ENCODE measurements around the gene BRIP1. TPM values are rescaled to one million over a fixed set of nuclear protein-coding genes. Genes with fewer than 3 reads are reported as not detected.

BRIP1 gene
- total RNA-seq, 3 donors from 2014 or later (not counting 1 experiment from before 2014, with no cell fraction given) = 2.7 to 3.7 (median 2.9) TPM

DNA sequence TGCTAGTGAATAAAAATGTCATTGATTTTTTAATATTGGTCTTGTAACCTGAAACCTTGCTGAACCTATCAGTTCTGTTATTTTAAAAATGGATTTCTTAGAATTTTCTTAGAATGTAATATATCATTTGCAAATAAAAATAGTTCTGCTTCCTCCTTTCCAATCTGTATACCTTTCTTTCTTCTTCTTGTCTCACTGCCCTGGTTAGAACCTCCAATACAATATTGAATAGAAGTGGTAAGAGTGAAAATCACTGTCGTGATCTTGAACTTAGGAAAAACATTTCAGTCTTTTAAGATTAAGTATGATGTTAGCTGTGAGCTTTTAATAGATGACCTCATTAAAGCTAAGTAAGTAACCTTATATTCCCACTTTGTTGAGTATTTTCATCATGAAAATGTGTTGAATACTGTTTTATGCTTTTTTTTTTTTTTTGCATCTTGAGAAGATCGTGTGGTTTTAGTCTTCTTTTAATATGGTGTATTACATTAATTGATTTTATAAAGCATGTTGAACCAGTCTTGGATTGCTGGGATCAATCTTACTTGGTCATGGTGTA is 167.5 kb downstream of the BRIP1 start:
- WGBS (ENCODE audit: insufficient coverage) = 100% methylated on average over 1 of the region's 2 CpGs
- no peak for ATAC-seq
- H3K27me3 ChIP-seq (ENCODE audit: control insufficient read depth, insufficient read depth, low read length) = no peaks in the 10 kb centered on the region
- H3K4me1 Mint-ChIP-seq = no peaks in the 10 kb centered on the region
- DNase-seq = no peak
- intact Hi-C loops (cut with micrococcal nuclease) = no loop called here
- TF ChIP-seq, protein P1, sequence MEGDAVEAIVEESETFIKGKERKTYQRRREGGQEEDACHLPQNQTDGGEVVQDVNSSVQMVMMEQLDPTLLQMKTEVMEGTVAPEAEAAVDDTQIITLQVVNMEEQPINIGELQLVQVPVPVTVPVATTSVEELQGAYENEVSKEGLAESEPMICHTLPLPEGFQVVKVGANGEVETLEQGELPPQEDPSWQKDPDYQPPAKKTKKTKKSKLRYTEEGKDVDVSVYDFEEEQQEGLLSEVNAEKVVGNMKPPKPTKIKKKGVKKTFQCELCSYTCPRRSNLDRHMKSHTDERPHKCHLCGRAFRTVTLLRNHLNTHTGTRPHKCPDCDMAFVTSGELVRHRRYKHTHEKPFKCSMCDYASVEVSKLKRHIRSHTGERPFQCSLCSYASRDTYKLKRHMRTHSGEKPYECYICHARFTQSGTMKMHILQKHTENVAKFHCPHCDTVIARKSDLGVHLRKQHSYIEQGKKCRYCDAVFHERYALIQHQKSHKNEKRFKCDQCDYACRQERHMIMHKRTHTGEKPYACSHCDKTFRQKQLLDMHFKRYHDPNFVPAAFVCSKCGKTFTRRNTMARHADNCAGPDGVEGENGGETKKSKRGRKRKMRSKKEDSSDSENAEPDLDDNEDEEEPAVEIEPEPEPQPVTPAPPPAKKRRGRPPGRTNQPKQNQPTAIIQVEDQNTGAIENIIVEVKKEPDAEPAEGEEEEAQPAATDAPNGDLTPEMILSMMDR (IDR thresholded peaks at IDR 0.05) = no peak
- no peak overlapping the region for H3K27ac Mint-ChIP-seq
- peaks cover 10 to 12% of the 10 kb centered on the region in 2 donors for H3K9me3 Mint-ChIP-seq
- no peak overlapping the region for H3K4me3 ChIP-seq (ENCODE audit: low read length)
- no peak overlapping the region for H3K4me3 Mint-ChIP-seq
- peaks cover 5% of the 10 kb centered on the region for H3K9me3 ChIP-seq (ENCODE audit: control insufficient read depth, insufficient read depth, low read length)
- H3K36me3 ChIP-seq (ENCODE audit: control insufficient read depth, insufficient read depth, low read length) = no peaks in the 10 kb centered on the region
- H3K27me3 Mint-ChIP-seq (ENCODE audit: low read depth in 2 of 2) = no peaks in the 10 kb centered on the region
- H3K27ac ChIP-seq (ENCODE audit: low read length) = no peak overlapping the region
- H3K36me3 Mint-ChIP-seq = peaks cover 20% of the 10 kb centered on the region
- no peaks in the 10 kb centered on the region for H3K4me1 ChIP-seq (ENCODE audit: control insufficient read depth, insufficient read depth, low read length)

DNA sequence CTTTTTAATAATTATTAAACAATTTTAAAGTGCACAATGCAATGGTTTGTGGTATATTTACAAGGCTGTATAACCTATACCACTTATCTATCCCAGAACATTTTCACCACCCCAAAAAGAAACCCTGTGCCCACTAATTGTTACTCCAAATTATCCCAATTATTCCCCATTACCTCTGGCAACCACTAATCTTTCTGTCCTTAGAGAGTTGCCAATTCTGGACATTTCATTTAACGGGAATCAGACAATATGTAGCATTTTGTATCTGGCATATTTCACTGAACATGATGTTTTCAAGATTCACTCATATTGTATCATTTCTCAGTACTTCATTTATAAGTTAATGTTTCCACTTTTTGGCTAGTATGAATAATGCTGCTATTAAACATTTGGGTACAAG is 169.2 kb downstream of the BRIP1 start:
- Mint-ChIP-seq H3K4me1 (no peaks in the 10 kb centered on the region), H3K4me3 (no peak overlapping the region), H3K9me3 (peaks cover under 1 to 2% of the 10 kb centered on the region in 2 donors), H3K27ac (no peak overlapping the region), H3K27me3 (ENCODE audit: low read depth in 2 of 2) (no peaks in the 10 kb centered on the region), H3K36me3 (peaks cover 3% of the 10 kb centered on the region)
- Histone ChIP-seq H3K9me3 (ENCODE audit: control insufficient read depth, insufficient read depth, low read length) (no peaks in the 10 kb centered on the region), H3K36me3 (ENCODE audit: control insufficient read depth, insufficient read depth, low read length) (no peaks in the 10 kb centered on the region), H3K4me1 (ENCODE audit: control insufficient read depth, insufficient read depth, low read length) (no peaks in the 10 kb centered on the region), H3K27me3 (ENCODE audit: control insufficient read depth, insufficient read depth, low read length) (no peaks in the 10 kb centered on the region), H3K27ac (ENCODE audit: low read length) (no peak overlapping the region), H3K4me3 (ENCODE audit: low read length) (no peak overlapping the region)
- no CpG with 5 or more reads among the region's 1 CpG for WGBS (ENCODE audit: insufficient coverage)
- TF ChIP-seq, protein P1 (IDR thresholded peaks at IDR 0.05) = no peak
- DNase-seq (no peak), ATAC-seq (no peak)
- intact Hi-C loops (cut with micrococcal nuclease) = no loop called here

DNA sequence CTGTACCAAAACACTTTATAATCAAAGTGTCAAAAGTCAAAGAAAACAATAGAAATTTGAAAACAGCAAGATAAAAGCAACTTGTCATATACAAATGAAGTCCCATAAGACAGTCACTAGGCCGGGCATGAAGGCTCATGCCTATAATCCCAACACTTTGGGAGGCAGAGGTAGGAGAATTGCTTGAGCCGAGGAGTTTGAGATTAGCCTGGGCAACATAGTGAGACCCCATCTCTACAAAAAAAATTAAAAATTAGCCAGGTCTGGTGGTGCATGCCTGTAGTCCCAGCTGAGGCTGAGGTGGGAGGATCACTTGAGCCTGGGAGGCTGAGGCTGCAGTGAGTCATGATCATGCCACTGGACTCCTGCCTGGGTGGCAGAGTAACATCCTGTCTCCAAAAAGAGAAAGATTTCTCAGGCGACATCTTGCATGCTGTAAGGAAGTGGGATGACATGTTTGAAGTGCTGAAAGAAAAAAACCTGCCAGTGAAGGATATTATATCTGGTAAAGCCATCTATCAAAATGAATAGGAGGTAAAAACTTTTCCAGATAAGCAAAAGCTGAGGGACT is 173.6 kb downstream of the BRIP1 start:
- TF ChIP-seq, protein P1 (IDR thresholded peaks at IDR 0.05) = no peak
- WGBS (ENCODE audit: insufficient coverage) = 96% methylated on average over 3 of the region's 3 CpGs
- Mint-ChIP-seq H3K4me1 (no peaks in the 10 kb centered on the region), H3K36me3 (no peaks in the 10 kb centered on the region), H3K27ac (no peak overlapping the region), H3K27me3 (ENCODE audit: low read depth in 2 of 2) (no peaks in the 10 kb centered on the region), H3K9me3 (no peaks in the 10 kb centered on the region), H3K4me3 (no peak overlapping the region)
- no peaks in the 10 kb centered on the region for H3K36me3 ChIP-seq (ENCODE audit: control insufficient read depth, insufficient read depth, low read length)
- H3K4me1 ChIP-seq (ENCODE audit: control insufficient read depth, insufficient read depth, low read length) = no peaks in the 10 kb centered on the region
- no peak overlapping the region for H3K4me3 ChIP-seq (ENCODE audit: low read length)
- no peak overlapping the region for H3K27ac ChIP-seq (ENCODE audit: low read length)
- ATAC-seq = no peak
- no peaks in the 10 kb centered on the region for H3K27me3 ChIP-seq (ENCODE audit: control insufficient read depth, insufficient read depth, low read length)
- H3K9me3 ChIP-seq (ENCODE audit: control insufficient read depth, insufficient read depth, low read length) = no peaks in the 10 kb centered on the region
- DNase-seq = no peak
- intact Hi-C loops (cut with micrococcal nuclease) = no loop called here

DNA sequence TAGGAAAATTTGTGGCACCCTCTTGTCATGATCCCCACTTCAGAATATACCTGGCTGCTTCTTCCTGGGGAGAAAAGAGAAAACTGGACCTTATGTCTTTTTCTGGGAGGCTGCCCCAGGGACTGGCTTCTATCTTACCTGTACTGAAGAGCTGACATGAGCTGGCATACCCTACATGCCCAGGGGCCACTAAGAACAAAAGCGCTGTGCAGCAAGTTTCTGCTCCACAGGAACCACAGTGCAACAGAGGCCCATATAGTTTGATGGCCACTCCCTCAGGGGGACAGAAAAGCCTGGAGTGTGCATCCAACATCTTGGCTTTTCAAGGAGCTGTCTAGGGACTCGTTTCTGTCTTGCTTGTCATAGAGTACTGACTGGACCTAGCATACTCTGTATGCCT is 175.6 kb downstream of the BRIP1 start:
- no peaks in the 10 kb centered on the region for H3K9me3 ChIP-seq (ENCODE audit: control insufficient read depth, insufficient read depth, low read length)
- TF ChIP-seq, protein P1 (IDR thresholded peaks at IDR 0.05) = no peak
- H3K27ac Mint-ChIP-seq = no peak overlapping the region
- no peak overlapping the region for H3K4me3 ChIP-seq (ENCODE audit: low read length)
- H3K9me3 Mint-ChIP-seq = no peaks in the 10 kb centered on the region
- no peak overlapping the region for H3K27ac ChIP-seq (ENCODE audit: low read length)
- no peaks in the 10 kb centered on the region for H3K36me3 Mint-ChIP-seq
- no peaks in the 10 kb centered on the region for H3K27me3 Mint-ChIP-seq (ENCODE audit: low read depth in 2 of 2)
- no peaks in the 10 kb centered on the region for H3K27me3 ChIP-seq (ENCODE audit: control insufficient read depth, insufficient read depth, low read length)
- no peaks in the 10 kb centered on the region for H3K4me1 ChIP-seq (ENCODE audit: control insufficient read depth, insufficient read depth, low read length)
- no peak overlapping the region for H3K4me3 Mint-ChIP-seq
- ATAC-seq = no peak
- H3K4me1 Mint-ChIP-seq = no peaks in the 10 kb centered on the region
- intact Hi-C loops (cut with micrococcal nuclease) = no loop called here
- no peaks in the 10 kb centered on the region for H3K36me3 ChIP-seq (ENCODE audit: control insufficient read depth, insufficient read depth, low read length)
- DNase-seq = no peak
- WGBS (ENCODE audit: insufficient coverage) = 97% methylated on average over 2 of the region's 2 CpGs
